GM23338 (cell line): ENCODE data around the gene SSBP2. TPM values are rescaled to one million over a fixed set of nuclear protein-coding genes. Genes with fewer than 3 reads are reported as not detected.

ENCODE experiments used
- ATAC-seq: fragments of 200-7000 bp; cut with Tn5 transposase; 3 replicates; pipeline ENCODE4 v1.9.1; 2020
- DNase-seq: peaks from one replicate; pipeline ENCODE4 v3.0.0-alpha.2; 2015; ENCODE audit warnings: low spot score
- H2AFZ ChIP-seq: fragments of 200-600 bp; sonication (generic); 2 replicates; pipeline ENCODE4 v1.8.0; 2016; ENCODE audit warnings: antibody characterized with exemption, mild to moderate bottlenecking, moderate library complexity
- H3F3A ChIP-seq: fragments of 200-600 bp; sonication (generic); replicated peaks from 2 replicates; pipeline ENCODE4 v1.8.0; 2017; ENCODE audit warnings: antibody characterized with exemption, mixed run types, low read depth
- H3K27ac ChIP-seq: fragments of 200-600 bp; sonication (generic); 2 replicates; pipeline ENCODE4 v1.6.1; 2016; ENCODE audit warnings: low read depth
- H3K27me3 ChIP-seq: fragments of 200-600 bp; sonication (generic); 2 replicates; pipeline ENCODE4 v1.8.0; 2016; ENCODE audit warnings: mild to moderate bottlenecking, mixed run types, moderate library complexity; ENCODE audit not compliant: insufficient read depth
- H3K36me3 ChIP-seq: fragments of 200-600 bp; sonication (generic); 2 replicates; pipeline ENCODE4 v1.8.0; 2016; ENCODE audit warnings: mild to moderate bottlenecking; ENCODE audit not compliant: insufficient read depth
- H3K4me1 ChIP-seq: fragments of 200-600 bp; sonication (generic); 2 replicates; pipeline ENCODE4 v1.8.0; 2016; ENCODE audit warnings: mild to moderate bottlenecking, moderate library complexity; ENCODE audit not compliant: insufficient read depth
- H3K4me2 ChIP-seq: fragments of 200-600 bp; sonication (generic); 2 replicates; pipeline ENCODE4 v1.7.1; 2017; ENCODE audit warnings: mixed run types
- H3K4me3 ChIP-seq: fragments of 200-600 bp; sonication (generic); 2 replicates; pipeline ENCODE4 v1.6.1; 2016; ENCODE audit warnings: mixed run types
- H3K79me2 ChIP-seq: fragments of 200-600 bp; sonication (generic); replicated peaks from 2 replicates; pipeline ENCODE4 v1.8.0; 2017; ENCODE audit warnings: mild to moderate bottlenecking; ENCODE audit not compliant: insufficient read depth
- H3K9me2 ChIP-seq: fragments of 200-600 bp; sonication (generic); 2 replicates; pipeline ENCODE4 v1.8.0; 2017; ENCODE audit not compliant: insufficient read depth
- H4K20me1 ChIP-seq: fragments of 200-600 bp; sonication (generic); replicated peaks from 2 replicates; pipeline ENCODE4 v1.8.0; 2017; ENCODE audit warnings: mild to moderate bottlenecking; ENCODE audit not compliant: insufficient read depth
- H3K27ac Mint-ChIP-seq: 2 replicates; pipeline ENCODE4 v1.8.0; 2020; ENCODE audit warnings: inconsistent platforms, mild to moderate bottlenecking, moderate library complexity, mixed read lengths
- H3K27me3 Mint-ChIP-seq: 3 replicates; pipeline ENCODE4 v1.8.0; 2022; ENCODE audit warnings: low read depth, mild to moderate bottlenecking, moderate library complexity, mixed read lengths, inconsistent platforms; ENCODE audit not compliant: insufficient read depth, poor library complexity
- H3K36me3 Mint-ChIP-seq: 3 replicates; pipeline ENCODE4 v1.8.0; 2021; ENCODE audit warnings: low read depth, mild to moderate bottlenecking, inconsistent platforms, moderate library complexity, mixed read lengths
- H3K4me1 Mint-ChIP-seq: 3 replicates; pipeline ENCODE4 v1.8.0; 2020; ENCODE audit warnings: mild to moderate bottlenecking, inconsistent platforms, mixed read lengths
- H3K4me3 Mint-ChIP-seq: 3 replicates; pipeline ENCODE4 v1.8.0; 2021; ENCODE audit warnings: moderate library complexity, mild to moderate bottlenecking, inconsistent platforms, mixed read lengths
- H3K9me3 Mint-ChIP-seq: 3 replicates; pipeline ENCODE4 v1.8.0; 2020; ENCODE audit warnings: moderate library complexity, mild to moderate bottlenecking, inconsistent platforms, mixed read lengths
- CREB1 ChIP-seq: fragments of 250-450 bp; sonication (Bioruptor Pico); IDR thresholded peaks from 2 replicates; pipeline ENCODE4 v1.5.0; 2020; ENCODE audit warnings: low read depth, mild to moderate bottlenecking, moderate library complexity
- EZH2phosphoT487 ChIP-seq: fragments of 200-600 bp; sonication (generic); IDR thresholded peaks from one replicate; pipeline ENCODE4 v1.8.1; 2018; ENCODE audit warnings: antibody characterized with exemption; ENCODE audit not compliant: unreplicated experiment
- NANOG ChIP-seq: IDR thresholded peaks from 2 replicates; pipeline ENCODE4 v1.6.1; 2016; ENCODE audit warnings: antibody characterized with exemption, borderline replicate concordance
- POLR2AphosphoS5 ChIP-seq: IDR thresholded peaks from 2 replicates; pipeline ENCODE4 v1.6.1; 2016; ENCODE audit warnings: antibody characterized with exemption, low read depth
- STAT1 ChIP-seq: IDR thresholded peaks from one replicate; pipeline ENCODE4 v1.6.1; 2016; ENCODE audit warnings: antibody characterized with exemption; ENCODE audit not compliant: unreplicated experiment
- ZNF114 ChIP-seq: fragments of 250-450 bp; sonication (Bioruptor Pico); IDR thresholded peaks from 2 replicates; pipeline ENCODE4 v1.5.0; 2020; ENCODE audit warnings: mild to moderate bottlenecking, moderate library complexity
- ZNF331 ChIP-seq: fragments of 250-450 bp; sonication (Bioruptor Pico); IDR thresholded peaks from 2 replicates; pipeline ENCODE4 v1.5.0; 2020; ENCODE audit warnings: low read depth, mild to moderate bottlenecking, moderate library complexity
- polyA plus RNA-seq: library from polyadenylated mRNA; unstranded; fragments of >200 nt; fragmentation: Nextera tagmentation; extraction: Ambion mirVana; gene quantifications from 2 replicates; pipeline ENCODE4 v1.2.1, GENCODE V29; 2016
- total RNA-seq: library from RNA; depleted of rRNA; stranded (reverse); fragments of >200 nt; shearing (Covaris generic); gene quantifications from 2 replicates; pipeline ENCODE4 v1.2.3, GENCODE V29; 2014
- TF ChIP-seq, protein P1 (sequence below): fragments of 250-450 bp; sonication (Bioruptor Pico); IDR thresholded peaks from 2 replicates; pipeline ENCODE4 v1.5.0; 2020; ENCODE audit warnings: mild to moderate bottlenecking, moderate library complexity
- TF ChIP-seq, protein P2 (sequence below), 2 experiments: fragments of 200-600 bp in 1 of 2; sonication (generic) in 1 of 2; conservative IDR thresholded peaks; 2 replicates each; pipeline versions ENCODE4 v1.5.1 to v1.6.1; 2016 to 2017; ENCODE audit warnings: antibody characterized with exemption in 2 of 2, low read depth in 2 of 2, mild to moderate bottlenecking in 2 of 2, moderate library complexity in 1 of 2
- TF ChIP-seq, protein P3 (sequence below): IDR thresholded peaks from 2 replicates; pipeline ENCODE4 v1.6.1; 2016; ENCODE audit warnings: antibody characterized with exemption
- TF ChIP-seq, protein P4 (sequence below): IDR thresholded peaks from one replicate; pipeline ENCODE4 v1.6.1; 2018; ENCODE audit warnings: antibody characterized with exemption; ENCODE audit not compliant: unreplicated experiment

The SSBP2 gene
- total and polyA plus RNA-seq, 2 experiments from 2014 or later: 21.5 to 24.7 TPM

DNA sequence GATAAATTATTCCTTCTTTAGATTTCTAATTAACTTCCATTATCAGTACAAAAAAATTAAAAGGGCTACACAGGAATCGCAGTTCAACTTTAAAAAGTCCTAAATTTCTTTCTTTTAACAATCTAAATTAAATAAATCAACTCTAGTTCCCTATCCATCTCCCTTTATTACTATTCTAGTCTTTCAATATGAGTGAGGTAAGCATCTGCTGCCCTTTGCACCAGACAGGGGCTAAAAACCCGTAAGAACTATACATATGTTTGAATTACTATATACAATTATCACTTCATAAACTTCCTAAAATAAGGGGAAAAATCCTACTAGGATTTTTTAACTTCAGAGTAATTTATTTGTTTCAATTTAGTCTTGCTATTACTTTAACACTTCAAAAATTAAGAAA is 145.6 kb downstream of the SSBP2 start (continued):
- TF ChIP-seq, protein P1, sequence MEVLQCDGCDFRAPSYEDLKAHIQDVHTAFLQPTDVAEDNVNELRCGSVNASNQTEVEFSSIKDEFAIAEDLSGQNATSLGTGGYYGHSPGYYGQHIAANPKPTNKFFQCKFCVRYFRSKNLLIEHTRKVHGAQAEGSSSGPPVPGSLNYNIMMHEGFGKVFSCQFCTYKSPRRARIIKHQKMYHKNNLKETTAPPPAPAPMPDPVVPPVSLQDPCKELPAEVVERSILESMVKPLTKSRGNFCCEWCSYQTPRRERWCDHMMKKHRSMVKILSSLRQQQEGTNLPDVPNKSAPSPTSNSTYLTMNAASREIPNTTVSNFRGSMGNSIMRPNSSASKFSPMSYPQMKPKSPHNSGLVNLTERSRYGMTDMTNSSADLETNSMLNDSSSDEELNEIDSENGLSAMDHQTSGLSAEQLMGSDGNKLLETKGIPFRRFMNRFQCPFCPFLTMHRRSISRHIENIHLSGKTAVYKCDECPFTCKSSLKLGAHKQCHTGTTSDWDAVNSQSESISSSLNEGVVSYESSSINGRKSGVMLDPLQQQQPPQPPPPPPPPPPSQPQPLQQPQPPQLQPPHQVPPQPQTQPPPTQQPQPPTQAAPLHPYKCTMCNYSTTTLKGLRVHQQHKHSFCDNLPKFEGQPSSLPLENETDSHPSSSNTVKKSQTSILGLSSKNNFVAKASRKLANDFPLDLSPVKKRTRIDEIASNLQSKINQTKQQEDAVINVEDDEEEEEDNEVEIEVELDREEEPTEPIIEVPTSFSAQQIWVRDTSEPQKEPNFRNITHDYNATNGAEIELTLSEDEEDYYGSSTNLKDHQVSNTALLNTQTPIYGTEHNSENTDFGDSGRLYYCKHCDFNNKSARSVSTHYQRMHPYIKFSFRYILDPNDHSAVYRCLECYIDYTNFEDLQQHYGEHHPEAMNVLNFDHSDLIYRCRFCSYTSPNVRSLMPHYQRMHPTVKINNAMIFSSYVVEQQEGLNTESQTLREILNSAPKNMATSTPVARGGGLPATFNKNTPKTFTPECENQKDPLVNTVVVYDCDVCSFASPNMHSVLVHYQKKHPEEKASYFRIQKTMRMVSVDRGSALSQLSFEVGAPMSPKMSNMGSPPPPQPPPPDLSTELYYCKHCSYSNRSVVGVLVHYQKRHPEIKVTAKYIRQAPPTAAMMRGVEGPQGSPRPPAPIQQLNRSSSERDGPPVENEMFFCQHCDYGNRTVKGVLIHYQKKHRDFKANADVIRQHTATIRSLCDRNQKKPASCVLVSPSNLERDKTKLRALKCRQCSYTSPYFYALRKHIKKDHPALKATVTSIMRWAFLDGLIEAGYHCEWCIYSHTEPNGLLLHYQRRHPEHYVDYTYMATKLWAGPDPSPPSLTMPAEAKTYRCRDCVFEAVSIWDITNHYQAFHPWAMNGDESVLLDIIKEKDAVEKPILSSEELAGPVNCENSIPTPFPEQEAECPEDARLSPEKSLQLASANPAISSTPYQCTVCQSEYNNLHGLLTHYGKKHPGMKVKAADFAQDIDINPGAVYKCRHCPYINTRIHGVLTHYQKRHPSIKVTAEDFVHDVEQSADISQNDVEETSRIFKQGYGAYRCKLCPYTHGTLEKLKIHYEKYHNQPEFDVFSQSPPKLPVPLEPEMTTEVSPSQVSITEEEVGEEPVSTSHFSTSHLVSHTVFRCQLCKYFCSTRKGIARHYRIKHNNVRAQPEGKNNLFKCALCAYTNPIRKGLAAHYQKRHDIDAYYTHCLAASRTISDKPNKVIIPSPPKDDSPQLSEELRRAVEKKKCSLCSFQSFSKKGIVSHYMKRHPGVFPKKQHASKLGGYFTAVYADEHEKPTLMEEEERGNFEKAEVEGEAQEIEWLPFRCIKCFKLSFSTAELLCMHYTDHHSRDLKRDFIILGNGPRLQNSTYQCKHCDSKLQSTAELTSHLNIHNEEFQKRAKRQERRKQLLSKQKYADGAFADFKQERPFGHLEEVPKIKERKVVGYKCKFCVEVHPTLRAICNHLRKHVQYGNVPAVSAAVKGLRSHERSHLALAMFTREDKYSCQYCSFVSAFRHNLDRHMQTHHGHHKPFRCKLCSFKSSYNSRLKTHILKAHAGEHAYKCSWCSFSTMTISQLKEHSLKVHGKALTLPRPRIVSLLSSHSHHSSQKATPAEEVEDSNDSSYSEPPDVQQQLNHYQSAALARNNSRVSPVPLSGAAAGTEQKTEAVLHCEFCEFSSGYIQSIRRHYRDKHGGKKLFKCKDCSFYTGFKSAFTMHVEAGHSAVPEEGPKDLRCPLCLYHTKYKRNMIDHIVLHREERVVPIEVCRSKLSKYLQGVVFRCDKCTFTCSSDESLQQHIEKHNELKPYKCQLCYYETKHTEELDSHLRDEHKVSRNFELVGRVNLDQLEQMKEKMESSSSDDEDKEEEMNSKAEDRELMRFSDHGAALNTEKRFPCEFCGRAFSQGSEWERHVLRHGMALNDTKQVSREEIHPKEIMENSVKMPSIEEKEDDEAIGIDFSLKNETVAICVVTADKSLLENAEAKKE: no peak
- TF ChIP-seq CREB1 (CRISPR knock-in tag) (no peak), POLR2AphosphoS5 (no peak), NANOG (no peak), STAT1 (no peak), EZH2phosphoT487 (no peak)
- TF ChIP-seq, protein P2, sequence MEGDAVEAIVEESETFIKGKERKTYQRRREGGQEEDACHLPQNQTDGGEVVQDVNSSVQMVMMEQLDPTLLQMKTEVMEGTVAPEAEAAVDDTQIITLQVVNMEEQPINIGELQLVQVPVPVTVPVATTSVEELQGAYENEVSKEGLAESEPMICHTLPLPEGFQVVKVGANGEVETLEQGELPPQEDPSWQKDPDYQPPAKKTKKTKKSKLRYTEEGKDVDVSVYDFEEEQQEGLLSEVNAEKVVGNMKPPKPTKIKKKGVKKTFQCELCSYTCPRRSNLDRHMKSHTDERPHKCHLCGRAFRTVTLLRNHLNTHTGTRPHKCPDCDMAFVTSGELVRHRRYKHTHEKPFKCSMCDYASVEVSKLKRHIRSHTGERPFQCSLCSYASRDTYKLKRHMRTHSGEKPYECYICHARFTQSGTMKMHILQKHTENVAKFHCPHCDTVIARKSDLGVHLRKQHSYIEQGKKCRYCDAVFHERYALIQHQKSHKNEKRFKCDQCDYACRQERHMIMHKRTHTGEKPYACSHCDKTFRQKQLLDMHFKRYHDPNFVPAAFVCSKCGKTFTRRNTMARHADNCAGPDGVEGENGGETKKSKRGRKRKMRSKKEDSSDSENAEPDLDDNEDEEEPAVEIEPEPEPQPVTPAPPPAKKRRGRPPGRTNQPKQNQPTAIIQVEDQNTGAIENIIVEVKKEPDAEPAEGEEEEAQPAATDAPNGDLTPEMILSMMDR (conservative IDR thresholded peaks at IDR 0.05; ENCODE audit: low read depth in 2 of 2): no peak

DNA sequence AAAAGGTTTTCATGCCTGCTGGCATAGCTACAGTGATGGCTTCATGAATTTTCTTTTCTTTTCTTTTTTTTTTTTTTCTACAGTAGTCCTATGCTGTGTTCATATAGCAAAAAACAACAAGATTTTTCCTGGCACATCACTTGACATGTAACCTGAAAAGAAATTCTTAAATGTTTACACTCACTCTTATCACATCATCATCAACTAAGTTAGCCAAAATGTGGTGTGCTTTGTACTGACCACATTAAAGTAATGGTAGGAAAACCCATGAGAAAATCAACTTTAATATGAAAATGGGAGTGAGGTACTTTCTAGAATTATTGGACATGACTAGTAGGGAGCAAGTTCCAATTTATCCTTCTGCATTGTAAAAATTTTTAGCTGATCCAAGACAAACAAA is 146.7 kb downstream of the SSBP2 start:
- H3K4me3 Mint-ChIP-seq: no peak overlapping the region
- Histone ChIP-seq H3K36me3 (no peaks in the 10 kb centered on the region), H2AFZ (no peak overlapping the region), H3K9me2 (0 out of 2 replicates have a peak, but pooled peaks cover 4% of the 10 kb centered on the region), H3K4me3 (no peak overlapping the region), H3K4me2 (no peak overlapping the region), H3K4me1 (peaks cover 19% of the 10 kb centered on the region), H3K27ac (no peak overlapping the region), H4K20me1 (no peaks in the 10 kb centered on the region), H3K27me3 (no peaks in the 10 kb centered on the region), H3K79me2 (no peaks in the 10 kb centered on the region), H3F3A (no peaks in the 10 kb centered on the region)
- H3K4me1 Mint-ChIP-seq: peaks cover 25% of the 10 kb centered on the region
- peaks cover 4% of the 10 kb centered on the region for H3K27me3 Mint-ChIP-seq
- DNase-seq: no peak
- peaks cover 12% of the 10 kb centered on the region for H3K36me3 Mint-ChIP-seq
- H3K27ac Mint-ChIP-seq: no peak overlapping the region; the same call in 1 of the 2 replicates
- H3K9me3 Mint-ChIP-seq: peaks cover 5% of the 10 kb centered on the region; the same call in 2 of the 3 replicates
- no peak for ATAC-seq
- TF ChIP-seq, protein P3, sequence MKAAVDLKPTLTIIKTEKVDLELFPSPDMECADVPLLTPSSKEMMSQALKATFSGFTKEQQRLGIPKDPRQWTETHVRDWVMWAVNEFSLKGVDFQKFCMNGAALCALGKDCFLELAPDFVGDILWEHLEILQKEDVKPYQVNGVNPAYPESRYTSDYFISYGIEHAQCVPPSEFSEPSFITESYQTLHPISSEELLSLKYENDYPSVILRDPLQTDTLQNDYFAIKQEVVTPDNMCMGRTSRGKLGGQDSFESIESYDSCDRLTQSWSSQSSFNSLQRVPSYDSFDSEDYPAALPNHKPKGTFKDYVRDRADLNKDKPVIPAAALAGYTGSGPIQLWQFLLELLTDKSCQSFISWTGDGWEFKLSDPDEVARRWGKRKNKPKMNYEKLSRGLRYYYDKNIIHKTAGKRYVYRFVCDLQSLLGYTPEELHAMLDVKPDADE: no peak
- TF ChIP-seq POLR2AphosphoS5: no peak
- TF ChIP-seq, protein P4, sequence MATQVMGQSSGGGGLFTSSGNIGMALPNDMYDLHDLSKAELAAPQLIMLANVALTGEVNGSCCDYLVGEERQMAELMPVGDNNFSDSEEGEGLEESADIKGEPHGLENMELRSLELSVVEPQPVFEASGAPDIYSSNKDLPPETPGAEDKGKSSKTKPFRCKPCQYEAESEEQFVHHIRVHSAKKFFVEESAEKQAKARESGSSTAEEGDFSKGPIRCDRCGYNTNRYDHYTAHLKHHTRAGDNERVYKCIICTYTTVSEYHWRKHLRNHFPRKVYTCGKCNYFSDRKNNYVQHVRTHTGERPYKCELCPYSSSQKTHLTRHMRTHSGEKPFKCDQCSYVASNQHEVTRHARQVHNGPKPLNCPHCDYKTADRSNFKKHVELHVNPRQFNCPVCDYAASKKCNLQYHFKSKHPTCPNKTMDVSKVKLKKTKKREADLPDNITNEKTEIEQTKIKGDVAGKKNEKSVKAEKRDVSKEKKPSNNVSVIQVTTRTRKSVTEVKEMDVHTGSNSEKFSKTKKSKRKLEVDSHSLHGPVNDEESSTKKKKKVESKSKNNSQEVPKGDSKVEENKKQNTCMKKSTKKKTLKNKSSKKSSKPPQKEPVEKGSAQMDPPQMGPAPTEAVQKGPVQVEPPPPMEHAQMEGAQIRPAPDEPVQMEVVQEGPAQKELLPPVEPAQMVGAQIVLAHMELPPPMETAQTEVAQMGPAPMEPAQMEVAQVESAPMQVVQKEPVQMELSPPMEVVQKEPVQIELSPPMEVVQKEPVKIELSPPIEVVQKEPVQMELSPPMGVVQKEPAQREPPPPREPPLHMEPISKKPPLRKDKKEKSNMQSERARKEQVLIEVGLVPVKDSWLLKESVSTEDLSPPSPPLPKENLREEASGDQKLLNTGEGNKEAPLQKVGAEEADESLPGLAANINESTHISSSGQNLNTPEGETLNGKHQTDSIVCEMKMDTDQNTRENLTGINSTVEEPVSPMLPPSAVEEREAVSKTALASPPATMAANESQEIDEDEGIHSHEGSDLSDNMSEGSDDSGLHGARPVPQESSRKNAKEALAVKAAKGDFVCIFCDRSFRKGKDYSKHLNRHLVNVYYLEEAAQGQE: no peak
- no peak for TF ChIP-seq ZNF114 (CRISPR knock-in tag)
- TF ChIP-seq STAT1: no peak
- no peak for TF ChIP-seq ZNF331 (CRISPR knock-in tag)
